ENCODE data around the gene INTS11.

The INTS11 gene

GRCh38 chr1:1282998-1283397 lies 41.5 kb downstream of the INTS11 start:
- no peaks in the 10 kb centered on the region for H3K9me3 ChIP-seq
- H3K36me3 ChIP-seq, result no peaks in the 10 kb centered on the region
- H3K4me3 ChIP-seq, result no peak overlapping the region
- H3K27me3 ChIP-seq, result peaks cover 0 to 42% of the 10 kb centered on the region in 2 donors
- intact Hi-C loops (cut with DNase I; ENCODE audit: low total_unique reads), result no loop called here
- no peak for DNase-seq
- no peak for TF ChIP-seq CTCF (IDR thresholded peaks at IDR 0.05)
- H3K4me1 ChIP-seq, result peaks cover 0 to 13% (median 0%) of the 10 kb centered on the region in 4 donors
- no peak overlapping the region for H3K27ac ChIP-seq

- H3K36me3 ChIP-seq, result no peaks in the 10 kb centered on the region
- intact Hi-C loops (cut with DNase I; ENCODE audit: low total_unique reads), result no loop called here
- DNase-seq, result no peak
- no peak overlapping the region for H3K4me3 ChIP-seq
- H3K27me3 ChIP-seq, result peaks cover 0 to 29% of the 10 kb centered on the region in 2 donors
- no peak for TF ChIP-seq CTCF (IDR thresholded peaks at IDR 0.05)
- no peak overlapping the region for H3K27ac ChIP-seq
- H3K9me3 ChIP-seq, result no peaks in the 10 kb centered on the region
- peaks cover 0 to 13% (median 0%) of the 10 kb centered on the region in 4 donors for H3K4me1 ChIP-seq
These were observed 42.7 kb downstream of the INTS11 start for GRCh38 chr1:1281533-1282321.

- peaks cover 0 to 21% of the 10 kb centered on the region in 2 donors for H3K27me3 ChIP-seq
- H3K4me3 ChIP-seq, result no peak overlapping the region
- intact Hi-C loops (cut with DNase I; ENCODE audit: low total_unique reads), result no loop called here
- H3K9me3 ChIP-seq, result no peaks in the 10 kb centered on the region
- peak in 1 of 2 donors; percentile 59 for DNase-seq
- TF ChIP-seq CTCF (IDR thresholded peaks at IDR 0.05), result no peak
- peaks cover 0 to 13% (median 0%) of the 10 kb centered on the region in 4 donors for H3K4me1 ChIP-seq
- no peaks in the 10 kb centered on the region for H3K36me3 ChIP-seq
- H3K27ac ChIP-seq, result no peak overlapping the region
These were observed 43.5 kb downstream of the INTS11 start for GRCh38 chr1:1280782-1281481.

- Histone ChIP-seq H3K9me3 (no peaks in the 10 kb centered on the region), H3K36me3 (no peaks in the 10 kb centered on the region), H3K4me3 (no peak overlapping the region), H3K27me3 (peaks cover 0 to 4% of the 10 kb centered on the region in 2 donors), H3K4me1 (peaks cover 0 to 27% (median 8%) of the 10 kb centered on the region in 4 donors), H3K27ac (no peak overlapping the region)
- intact Hi-C loops (cut with DNase I; ENCODE audit: low total_unique reads), result no loop called here
- no peak for DNase-seq
- no peak for TF ChIP-seq CTCF (IDR thresholded peaks at IDR 0.05)
These were observed 45.4 kb downstream of the INTS11 start for GRCh38 chr1:1279028-1279427.

- Histone ChIP-seq H3K9me3 (no peaks in the 10 kb centered on the region), H3K36me3 (no peaks in the 10 kb centered on the region), H3K4me1 (peaks cover 0 to 26% (median 8%) of the 10 kb centered on the region in 4 donors), H3K27ac (no peak overlapping the region), H3K27me3 (peaks cover 0 to 2% of the 10 kb centered on the region in 2 donors), H3K4me3 (no peak overlapping the region)
- intact Hi-C loops (cut with DNase I; ENCODE audit: low total_unique reads), result no loop called here
- TF ChIP-seq CTCF (IDR thresholded peaks at IDR 0.05), result no peak
- no peak for DNase-seq
These were observed 45.8 kb downstream of the INTS11 start for GRCh38 chr1:1278620-1279019.
